A549 (cell line): ENCODE measurements around the gene CFD. TPM values are rescaled to one million over a fixed set of nuclear protein-coding genes. Genes with fewer than 3 reads are reported as not detected.

Experiments
- ATAC-seq, 2 experiments: fragments of 200-7000 bp in 1 of 2; fragments of >200 bp in 1 of 2; cut with Nextera tagmentation in 1 of 2; cut with Tn5 transposase in 1 of 2; 3 replicates each; pipeline versions ENCODE4 v1.8.0 to v1.9.1; 2018 to 2020; ENCODE audit warnings: mild to moderate bottlenecking in 1 of 2, moderate library complexity in 1 of 2
- CTCF ChIA-PET: fragments of 300-600 bp; sonication (Branson Sonifier 250); formaldehyde crosslinking; extraction: SDS; loops from one replicate; lab custom pipeline; 2021; ENCODE audit warnings: antibody characterized with exemption, inconsistent platforms; lab: Yijun Ruan, JAX
- POLR2A ChIA-PET: fragments of 350-600 bp; formaldehyde crosslinking; extraction: SDS; loops from one replicate; lab custom pipeline; 2021; ENCODE audit warnings: antibody characterized with exemption, inconsistent platforms; lab: Yijun Ruan, JAX
- DNase-seq, 2 experiments: peaks; one replicate each; pipeline versions ENCODE4 v3.0.0 to v3.0.0-alpha.2; 2011 to 2016; ENCODE audit warnings: low read depth in 1 of 2, low spot score in 1 of 2
- FAIRE-seq: peaks from 2 replicates; lab custom pipeline; 2011; peaks lifted over from hg19 to GRCh38; lab: Jason Lieb, UNC
- H3K27ac ChIP-seq, 2 experiments: fragments of >200 bp; sonication (Bioruptor Twin); formaldehyde crosslinking; 3 replicates each; pipeline ENCODE4 v1.5.1; 2016 to 2017
- H3K4me1 ChIP-seq: fragments of >200 bp; sonication (Bioruptor Twin); formaldehyde crosslinking; 3 replicates; pipeline ENCODE4 v1.6.1; 2016
- H3K4me2 ChIP-seq: fragments of >200 bp; sonication (Bioruptor Twin); formaldehyde crosslinking; 3 replicates; pipeline ENCODE4 v1.6.1; 2016
- H3K4me3 ChIP-seq: fragments of >200 bp; sonication (Bioruptor Twin); formaldehyde crosslinking; 3 replicates; pipeline ENCODE4 v1.5.1; 2016
- H3K9me3 ChIP-seq: fragments of >200 bp; sonication (Bioruptor Twin); formaldehyde crosslinking; 3 replicates; pipeline ENCODE4 v1.6.1; 2016
- ATOH8 ChIP-seq: fragments of 250-450 bp; sonication (Bioruptor Pico); IDR thresholded peaks from 2 replicates; pipeline ENCODE4 v1.5.0; 2020; ENCODE audit warnings: low read depth, mild to moderate bottlenecking, moderate library complexity
- CBX2 ChIP-seq: fragments of 200-600 bp; sonication (generic); IDR thresholded peaks from 2 replicates; pipeline ENCODE4 v1.6.1; 2016; ENCODE audit warnings: low read depth, mild to moderate bottlenecking, borderline replicate concordance
- E2F6 ChIP-seq: IDR thresholded peaks from 2 replicates; pipeline ENCODE4 v1.6.1; 2012; ENCODE audit warnings: low read depth, borderline replicate concordance
- EHF ChIP-seq: fragments of 250-450 bp; sonication (Bioruptor Pico); IDR thresholded peaks from 2 replicates; pipeline ENCODE4 v1.5.0; 2020; ENCODE audit warnings: mild to moderate bottlenecking
- ESRRA ChIP-seq: fragments of 150-350 bp; IDR thresholded peaks from 2 replicates; pipeline ENCODE4 v1.6.1; 2014; ENCODE audit warnings: mild to moderate bottlenecking, low read length, borderline replicate concordance
- FOSL2 ChIP-seq, 2 experiments: fragments of 450-650 bp in 1 of 2; fragments of >200 bp in 1 of 2; sonication (Bioruptor Twin) in 1 of 2; formaldehyde crosslinking; IDR thresholded peaks; 2 replicates each; pipeline versions ENCODE4 v1.5.0 to v1.6.1; 2016 to 2020; ENCODE audit warnings: mild to moderate bottlenecking in 1 of 2, moderate library complexity in 1 of 2
- FOXS1 ChIP-seq: fragments of 250-450 bp; sonication (Bioruptor Pico); IDR thresholded peaks from 2 replicates; pipeline ENCODE4 v1.5.0; 2020; ENCODE audit warnings: mild to moderate bottlenecking, moderate library complexity
- HDAC2 ChIP-seq: fragments of 200-600 bp; sonication (generic); IDR thresholded peaks from 2 replicates; pipeline ENCODE4 v1.6.1; 2016
- HES2 ChIP-seq: fragments of >200 bp; sonication (Bioruptor Twin); formaldehyde crosslinking; IDR thresholded peaks from 2 replicates; pipeline ENCODE4 v1.6.1; 2016
- HMGXB4 ChIP-seq: fragments of 250-450 bp; sonication (Bioruptor Pico); IDR thresholded peaks from 2 replicates; pipeline ENCODE4 v1.5.0; 2021; ENCODE audit warnings: mild to moderate bottlenecking, moderate library complexity, borderline replicate concordance
- JUN ChIP-seq, 2 experiments: fragments of >200 bp; sonication (Bioruptor Twin); formaldehyde crosslinking; IDR thresholded peaks; 2 replicates in 1 of 2; 3 replicates in 1 of 2; pipeline ENCODE4 v1.6.1; 2016 to 2017
- JUNB ChIP-seq: fragments of >200 bp; sonication (Bioruptor Twin); formaldehyde crosslinking; IDR thresholded peaks from 2 replicates; pipeline ENCODE4 v1.6.1; 2016
- MAFK ChIP-seq: fragments of 450-650 bp; IDR thresholded peaks from 2 replicates; pipeline ENCODE4 v1.6.1; 2014; ENCODE audit not compliant: partially characterized antibody
- MAX ChIP-seq: IDR thresholded peaks from 2 replicates; pipeline ENCODE4 v1.6.1; 2012
- PBX3 ChIP-seq: IDR thresholded peaks from 2 replicates; pipeline ENCODE4 v1.6.1; 2012
- RFX5 ChIP-seq: fragments of 450-650 bp; IDR thresholded peaks from 2 replicates; pipeline ENCODE4 v1.7.1; 2014; ENCODE audit warnings: antibody characterized with exemption, mild to moderate bottlenecking, moderate library complexity
- SREBF2 ChIP-seq: fragments of 450-650 bp; IDR thresholded peaks from 2 replicates; pipeline ENCODE4 v1.6.1; 2014; ENCODE audit warnings: mild to moderate bottlenecking, moderate library complexity
- ZC3H11A ChIP-seq: fragments of 450-650 bp; IDR thresholded peaks from 2 replicates; pipeline ENCODE4 v1.6.1; 2014; ENCODE audit warnings: antibody characterized with exemption, mild to moderate bottlenecking
- ZFP36 ChIP-seq: fragments of 450-650 bp; IDR thresholded peaks from 2 replicates; pipeline ENCODE4 v1.6.1; 2014; ENCODE audit warnings: borderline replicate concordance; ENCODE audit not compliant: partially characterized antibody
- ZNF302 ChIP-seq: fragments of 250-450 bp; sonication (Bioruptor Pico); IDR thresholded peaks from 2 replicates; pipeline ENCODE4 v1.9.0; 2021; ENCODE audit warnings: inconsistent platforms, mild to moderate bottlenecking, moderate library complexity
- WGBS: methylation state at CpG from one replicate; pipeline ENCODE4 v1.1.6; 2017; ENCODE audit errors: missing lambda C conversion rate; 5-methylcytosine and 5-hydroxymethylcytosine counted together
- polyA plus RNA-seq, 4 experiments: library from polyadenylated mRNA; depleted of rRNA in 3 of 4; stranded (reverse); fragments of >200 nt; fragmentation: RNase III in 1 of 4; extraction: RNeasy Plus Mini Kit Qiagen cat#74134 plus additional on column Dnase treatment in 1 of 4; gene quantifications; 2 replicates in 3 of 4; 3 replicates in 1 of 4; pipeline ENCODE4 v1.2.3, GENCODE V29; 2011 to 2017

Gene CFD
- polyA plus RNA-seq, 2 of the 4 experiments (the other 2 are of a cell fraction), result 7.6 to 14.3 TPM

- FAIRE-seq, result no peak
- DNase-seq, result no peak
- WGBS, result 0% methylated on average over 1 of the region's 70 CpGs
- peak; percentile 42 to 44; a peak in 5 of 6 replicates for ATAC-seq
- H3K4me1 ChIP-seq, result peaks cover 9% of the 10 kb centered on the region; the same call in 1 of the 3 replicates
- CTCF ChIA-PET, result interaction anchor here (1.0 to 1.2 kb wide), 2 partner anchors 12 to 73 kb away, joined by 3 to 5 read pairs; no protein-coding TSS in a partner anchor
- no peak for TF ChIP-seq HES2
- no peak for TF ChIP-seq JUNB
- TF ChIP-seq MAX, result no peak
- no peak for TF ChIP-seq HMGXB4
- no peak for TF ChIP-seq JUN (IDR thresholded peaks at IDR 0.05)
- TF ChIP-seq ZC3H11A, result no peak
- no peak for TF ChIP-seq SREBF2
- TF ChIP-seq HDAC2, result no peak
- TF ChIP-seq PBX3, result no peak
- no peak for TF ChIP-seq ZFP36
- no peak for TF ChIP-seq ZNF302 (CRISPR knock-in tag)
- TF ChIP-seq ESRRA, result no peak
- TF ChIP-seq EHF (CRISPR knock-in tag), result no peak
- no peak for TF ChIP-seq E2F6
- TF ChIP-seq FOXS1 (CRISPR knock-in tag), result no peak
- no peak for TF ChIP-seq FOSL2 (IDR thresholded peaks at IDR 0.05)
- no peak for TF ChIP-seq FOSL2 (CRISPR knock-in tag; IDR thresholded peaks at IDR 0.05)
- no peak for TF ChIP-seq ATOH8 (CRISPR knock-in tag)
- TF ChIP-seq CBX2, result no peak
- TF ChIP-seq MAFK, result no peak
- POLR2A ChIA-PET, result no interaction called here
- peak overlapping the region; percentile 47 for H3K4me3 ChIP-seq
- peak overlapping the region; percentile 53 to 85; a peak in 5 of 6 replicates for H3K27ac ChIP-seq
- H3K4me2 ChIP-seq, result peak overlapping the region; percentile 99
- H3K9me3 ChIP-seq, result no peaks in the 10 kb centered on the region
These were observed 15.5 kb upstream of the CFD start for GRCh38 chr19:843836-844545.

GRCh38 chr19:844546-844971 lies 14.9 kb upstream of the CFD start:
- peak overlapping the region in 1 of 2 experiments; percentile 85; a peak in 4 of 6 replicates for H3K27ac ChIP-seq
- no peak for TF ChIP-seq RFX5
- TF ChIP-seq, all 56 proteins: peak for 0
- FAIRE-seq, result no peak
- no peak for DNase-seq
- ATAC-seq, result no peak
- Histone ChIP-seq H3K4me1 (peaks cover 9% of the 10 kb centered on the region; the same call in 1 of the 3 replicates), H3K4me2 (peak overlapping the region; percentile 99), H3K9me3 (no peaks in the 10 kb centered on the region), H3K4me3 (peak overlapping the region; percentile 47; the same call in 1 of the 3 replicates)
- POLR2A ChIA-PET, result no interaction called here
- CTCF ChIA-PET, result interaction anchor here (1.0 to 1.2 kb wide), 2 partner anchors 12 to 14 kb away, joined by 3 to 5 read pairs; no protein-coding TSS in a partner anchor
- 37% methylated on average over 11 of the region's 11 CpGs for WGBS
